Measurements from ENCODE around the gene C15orf39. TPM values are rescaled to one million over a fixed set of nuclear protein-coding genes. Genes with fewer than 3 reads are reported as not detected.

Gene C15orf39
- total RNA-seq, 2 donors from 2014 or later: 5.9 to 16.4 TPM

GRCh38 chr15:75206006-75206405, 4.3 kb downstream of the C15orf39 start:
- peaks cover 41% of the 10 kb centered on the region for H3K36me3 ChIP-seq
- no peak for TF ChIP-seq CTCF (IDR thresholded peaks at IDR 0.05)
- H3K9me3 ChIP-seq: no peaks in the 10 kb centered on the region
- no peak overlapping the region for H3K27ac ChIP-seq
- no peaks in the 10 kb centered on the region for H3K27me3 ChIP-seq
- no peak for DNase-seq (ENCODE audit: low spot score)
- no peak overlapping the region for H3K4me3 ChIP-seq
- peaks cover 0 to 80% of the 10 kb centered on the region in 2 donors for H3K4me1 ChIP-seq

- Histone ChIP-seq H3K27ac (no peak overlapping the region), H3K4me3 (no peak overlapping the region), H3K9me3 (no peaks in the 10 kb centered on the region), H3K36me3 (peaks cover 51% of the 10 kb centered on the region), H3K27me3 (no peaks in the 10 kb centered on the region), H3K4me1 (peaks cover 0 to 83% of the 10 kb centered on the region in 2 donors)
- TF ChIP-seq CTCF (IDR thresholded peaks at IDR 0.05): no peak
- DNase-seq (ENCODE audit: low spot score): no peak
Observed at GRCh38 chr15:75206803-75207617, 5.3 kb downstream of the C15orf39 start.

- TF ChIP-seq CTCF (IDR thresholded peaks at IDR 0.05): no peak
- no peak overlapping the region for H3K27ac ChIP-seq
- peaks cover 0 to 83% of the 10 kb centered on the region in 2 donors for H3K4me1 ChIP-seq
- H3K36me3 ChIP-seq: peaks cover 58% of the 10 kb centered on the region
- H3K9me3 ChIP-seq: no peaks in the 10 kb centered on the region
- no peak overlapping the region for H3K4me3 ChIP-seq
- DNase-seq (ENCODE audit: low spot score): no peak
- no peaks in the 10 kb centered on the region for H3K27me3 ChIP-seq
Observed at GRCh38 chr15:75207618-75208500, 6.2 kb downstream of the C15orf39 start.

- H3K27ac ChIP-seq: no peak overlapping the region
- H3K36me3 ChIP-seq: peaks cover 58% of the 10 kb centered on the region
- no peak overlapping the region for H3K4me3 ChIP-seq
Observed at GRCh38 chr15:75208501-75209288, 7.0 kb downstream of the C15orf39 start.

More at GRCh38 chr15:75208501-75209288, 7.0 kb downstream of the C15orf39 start:
- Histone ChIP-seq H3K9me3 (no peaks in the 10 kb centered on the region), H3K4me1 (peaks cover 0 to 75% of the 10 kb centered on the region in 2 donors), H3K27me3 (no peaks in the 10 kb centered on the region)
- TF ChIP-seq CTCF (IDR thresholded peaks at IDR 0.05): no peak
- DNase-seq (ENCODE audit: low spot score): no peak

Data from right atrium auricular region (tissue), 2 donors.